GM19395 (cell line): ENCODE measurements around the gene ZNF865.
A peak's percentile ranks its signal among the peaks of the same experiment; 100 is the strongest.

Experiments used
- ATAC-seq: cut with Tn5 transposase; IDR thresholded peaks from one replicate; pipeline ENCODE4 v1.9.1; 2021; ENCODE audit warnings: mild to moderate bottlenecking, moderate library complexity; ENCODE audit not compliant: unreplicated experiment

ZNF865 gene

DNA sequence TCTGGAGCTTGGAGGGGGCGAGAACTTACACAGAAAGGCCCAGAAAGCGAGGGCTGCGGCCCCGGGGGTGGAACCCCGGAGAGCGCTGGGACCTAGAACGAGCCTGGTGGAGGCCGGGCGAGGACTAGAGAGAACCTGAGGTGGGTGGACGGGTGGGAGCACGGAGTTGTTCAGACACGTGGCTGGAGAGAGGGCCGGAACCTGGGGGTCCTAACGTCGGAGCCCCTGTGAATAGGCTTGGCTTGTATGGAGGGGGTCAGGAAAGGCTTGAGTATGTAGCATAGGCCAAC is 38.4 kb downstream of the ZNF865 start:
- ATAC-seq = no peak

DNA sequence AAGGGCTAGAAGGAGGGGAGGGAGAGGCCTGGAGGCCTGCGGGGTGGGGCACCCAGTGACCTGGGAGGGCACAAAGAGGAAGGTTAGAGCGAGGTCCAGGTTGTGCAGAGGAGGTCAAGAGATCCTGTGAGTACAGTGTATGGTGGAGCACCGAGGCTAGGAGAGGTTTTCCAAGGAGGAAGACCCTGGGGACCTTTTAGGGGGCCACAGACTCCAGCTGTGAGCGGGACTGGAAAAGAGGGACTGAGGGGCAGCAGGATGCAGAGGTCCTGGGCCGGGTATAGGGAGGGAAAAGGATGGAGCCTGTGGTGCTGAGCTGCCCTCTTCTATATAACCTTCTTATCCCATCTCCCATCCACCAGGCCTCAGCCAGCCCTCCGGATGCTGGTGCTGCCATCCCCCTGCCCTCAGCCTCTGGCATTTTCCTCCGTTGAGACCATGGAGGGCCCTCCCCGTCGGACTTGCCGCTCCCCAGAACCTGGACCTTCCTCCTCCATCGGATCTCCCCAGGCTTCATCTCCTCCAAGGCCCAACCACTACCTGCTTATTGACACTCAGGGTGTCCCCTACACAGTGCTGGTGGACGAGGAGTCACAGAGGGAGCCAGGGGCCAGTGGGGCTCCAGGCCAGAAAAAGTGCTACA is 38.9 kb downstream of the ZNF865 start:
- ATAC-seq = no peak

DNA sequence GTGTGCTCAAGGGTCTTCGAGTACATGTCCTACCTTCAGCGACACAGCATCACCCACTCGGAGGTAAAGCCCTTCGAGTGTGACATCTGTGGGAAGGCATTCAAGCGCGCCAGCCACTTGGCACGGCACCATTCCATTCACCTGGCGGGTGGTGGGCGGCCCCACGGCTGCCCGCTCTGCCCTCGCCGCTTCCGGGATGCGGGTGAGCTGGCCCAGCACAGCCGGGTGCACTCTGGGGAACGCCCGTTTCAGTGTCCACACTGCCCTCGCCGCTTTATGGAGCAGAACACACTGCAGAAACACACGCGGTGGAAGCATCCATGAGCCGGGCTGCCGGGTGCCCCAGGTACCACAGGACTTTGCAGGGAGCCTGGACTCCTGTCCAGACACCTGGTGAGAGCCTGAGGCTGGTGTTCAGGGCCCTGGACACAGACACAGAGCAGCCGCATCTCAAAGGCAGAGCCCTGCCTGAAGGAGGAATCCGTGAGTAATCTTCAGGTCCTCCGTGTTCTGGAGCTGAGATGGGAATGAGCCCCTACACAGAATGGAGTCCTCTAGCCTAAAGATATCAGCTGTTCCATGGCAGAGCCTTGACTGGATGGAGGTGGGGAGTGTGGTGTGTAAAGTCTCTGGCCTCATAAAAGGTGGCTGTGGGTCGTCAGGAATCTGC is 39.5 kb downstream of the ZNF865 start:
- ATAC-seq = no peak

DNA sequence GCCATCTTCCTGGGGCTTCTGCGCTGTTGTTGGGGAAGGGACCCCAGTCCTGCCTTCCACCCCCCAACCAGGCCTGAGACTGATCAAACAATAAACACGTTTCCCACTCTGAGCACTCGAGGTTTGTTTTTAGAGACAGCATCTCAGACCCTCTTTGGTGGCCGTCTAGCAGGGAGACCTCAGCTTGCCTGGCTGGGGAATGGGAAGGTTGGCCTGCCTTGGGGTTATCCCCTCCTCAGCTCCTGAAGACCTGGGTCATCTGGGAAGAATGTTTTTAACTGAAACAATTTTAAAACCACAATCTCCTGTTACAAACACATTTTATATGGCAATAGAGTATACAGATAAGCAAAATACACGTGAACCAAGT is 40.0 kb downstream of the ZNF865 start:
- no peak for ATAC-seq

DNA sequence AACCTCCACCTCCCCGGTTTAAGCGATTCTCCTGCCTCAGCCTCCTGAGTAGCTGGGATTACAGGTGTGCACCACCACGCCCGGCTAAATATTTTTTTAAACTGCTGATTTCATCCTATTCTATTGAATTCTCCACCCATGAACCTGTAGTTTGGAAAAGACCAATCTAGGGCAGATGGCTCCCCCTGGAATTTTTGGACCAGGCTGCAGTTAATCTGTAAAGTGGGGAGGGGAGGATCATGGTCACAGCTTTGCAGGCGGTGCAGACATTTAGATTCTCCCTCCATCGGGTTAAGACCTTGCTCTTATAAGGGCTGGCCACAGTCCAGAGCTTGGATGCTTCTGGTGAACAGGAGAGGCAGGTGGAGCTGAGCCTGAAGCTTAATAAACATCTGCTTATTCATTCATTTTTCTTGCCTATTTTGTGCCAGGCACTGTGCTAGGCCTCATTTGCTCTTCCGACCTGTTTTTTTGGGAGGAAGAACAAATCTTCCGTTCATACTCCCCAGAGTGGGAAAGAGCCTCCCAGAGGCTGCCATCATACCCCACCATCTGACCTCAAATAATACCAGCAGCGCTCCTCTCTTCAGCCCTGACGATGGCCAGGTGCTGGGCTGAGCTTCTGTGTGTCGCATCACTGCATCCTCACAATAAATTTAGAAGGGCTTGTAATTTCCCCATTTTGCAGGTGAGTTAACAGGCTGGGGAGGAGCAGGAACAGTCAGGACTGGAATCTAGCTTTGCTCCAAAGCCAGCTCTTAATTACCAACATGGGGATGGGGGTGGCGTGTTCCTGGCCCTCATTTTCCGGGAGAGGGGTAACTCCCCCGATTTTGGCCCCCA is 41.7 kb downstream of the ZNF865 start:
- ATAC-seq = no peak

DNA sequence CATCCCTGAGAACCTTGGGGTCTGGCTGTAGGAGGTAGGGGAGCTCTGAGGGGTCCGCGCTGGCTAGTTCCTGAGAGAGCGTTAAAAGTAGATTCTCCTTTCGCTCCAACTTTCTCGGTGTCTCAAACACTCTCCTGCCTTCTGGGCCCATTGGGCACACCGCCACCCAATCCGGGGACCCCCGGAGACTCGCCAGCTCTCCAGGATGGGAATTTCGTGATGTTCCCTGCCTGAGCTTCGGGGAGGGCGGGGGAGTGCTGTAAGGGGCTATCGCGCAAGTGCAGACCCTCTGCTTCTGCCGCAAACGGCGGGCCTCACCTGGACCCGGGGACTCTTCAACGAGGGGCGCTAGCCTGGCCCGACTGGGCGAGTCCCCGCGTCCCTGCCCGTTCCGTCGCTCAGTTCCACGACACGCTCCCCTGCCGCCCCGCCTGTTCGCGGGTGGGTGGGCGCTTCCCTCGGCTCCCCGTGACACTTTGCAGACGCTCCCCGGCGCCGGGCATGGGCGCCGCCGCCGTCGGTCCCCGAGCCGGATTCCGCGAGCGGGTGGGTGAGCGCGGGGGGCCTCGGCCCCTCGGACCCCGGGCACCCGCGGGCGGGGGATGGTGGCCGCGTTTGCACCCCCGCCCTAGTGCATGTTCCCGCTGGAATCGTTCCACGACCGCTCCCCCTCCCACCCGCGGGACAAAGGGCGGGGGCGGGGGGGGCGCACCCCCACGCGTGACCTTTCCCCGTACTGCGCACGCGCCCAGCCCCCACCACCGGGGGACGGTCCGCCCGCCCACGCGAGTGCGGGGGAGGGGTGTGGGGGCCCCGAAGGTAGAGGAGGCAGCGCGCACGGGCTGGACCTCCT is 42.5 kb downstream of the ZNF865 start, which contains the start of gene CCDC106:
Gene CCDC106 (plus strand): TSS at position 481 of the 853 bp plus-strand sequence. CDS start 835 bp downstream, outside the sequence.
- no peak for ATAC-seq

DNA sequence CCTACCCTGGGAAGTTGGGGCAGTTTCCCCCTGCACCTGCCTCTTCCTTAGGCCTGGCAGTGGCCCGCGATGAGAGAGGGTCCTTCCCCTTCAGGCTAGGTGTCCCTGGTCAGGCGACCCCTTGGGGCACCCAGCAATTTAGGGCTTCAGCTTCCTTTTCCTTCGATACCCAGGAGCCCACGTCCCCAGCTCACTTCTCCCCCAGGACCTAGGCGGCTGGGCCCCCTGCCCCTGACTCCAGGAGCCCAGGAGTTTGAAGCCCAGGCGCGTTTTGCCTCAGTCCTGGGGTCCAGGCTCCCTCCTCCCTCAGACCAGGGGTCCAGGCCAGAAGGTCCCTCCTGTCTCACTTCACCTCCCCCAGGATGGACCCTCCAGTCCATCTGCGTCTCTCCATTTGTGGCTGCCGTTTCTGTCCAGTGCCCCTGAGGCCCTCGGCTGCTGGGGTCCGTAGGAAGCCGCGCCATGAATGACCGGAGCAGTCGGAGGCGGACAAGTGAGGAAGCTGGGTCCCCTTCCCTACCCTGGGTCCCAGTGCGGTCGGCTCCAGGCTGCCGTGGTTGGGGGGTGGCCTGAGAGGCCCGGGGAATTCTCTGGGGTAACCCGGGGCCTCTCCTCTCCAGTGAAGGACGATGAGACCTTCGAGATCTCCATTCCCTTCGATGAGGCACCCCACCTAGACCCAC is 43.3 kb downstream of the ZNF865 start:
- no peak for ATAC-seq

DNA sequence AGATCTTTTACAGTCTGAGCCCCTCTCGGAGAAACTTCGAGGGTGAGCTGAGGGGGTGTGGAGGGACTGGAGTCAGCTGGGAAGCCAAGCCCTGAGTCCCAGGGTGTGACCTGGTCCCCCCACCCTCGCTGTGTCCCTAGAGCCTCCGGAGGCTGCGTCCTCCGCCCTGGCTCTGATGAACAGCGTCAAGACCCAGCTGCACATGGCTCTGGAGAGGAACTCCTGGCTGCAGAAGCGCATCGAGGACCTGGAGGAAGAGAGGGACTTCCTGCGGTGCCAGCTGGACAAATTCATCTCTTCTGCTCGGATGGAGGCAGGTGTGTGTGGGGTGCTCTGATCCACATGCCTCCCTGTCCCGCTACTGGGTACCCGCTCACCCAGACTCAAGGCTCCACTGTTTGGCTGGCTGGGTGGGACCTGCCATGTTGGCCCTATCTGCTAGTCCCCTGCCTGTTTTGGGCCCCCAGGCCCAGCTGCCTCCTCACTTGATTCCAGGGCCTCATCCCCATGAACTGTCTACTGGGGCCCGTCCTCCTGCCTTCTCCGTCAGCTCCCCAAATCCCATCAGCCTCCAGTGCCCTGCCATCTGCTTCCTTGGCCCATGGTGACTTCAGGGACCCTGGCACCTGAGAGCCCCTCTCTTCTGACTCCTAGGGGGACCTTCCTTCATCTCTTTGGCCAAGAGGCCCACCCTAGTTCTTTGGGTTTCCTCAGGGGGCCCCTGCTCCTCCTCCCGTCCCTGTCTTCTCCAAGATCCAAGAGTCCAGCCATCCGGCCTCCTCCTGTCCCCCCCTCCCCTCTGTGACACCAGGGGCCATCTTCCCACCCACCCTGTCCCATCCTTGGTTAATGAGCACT is 44.0 kb downstream of the ZNF865 start:
- no peak for ATAC-seq

DNA sequence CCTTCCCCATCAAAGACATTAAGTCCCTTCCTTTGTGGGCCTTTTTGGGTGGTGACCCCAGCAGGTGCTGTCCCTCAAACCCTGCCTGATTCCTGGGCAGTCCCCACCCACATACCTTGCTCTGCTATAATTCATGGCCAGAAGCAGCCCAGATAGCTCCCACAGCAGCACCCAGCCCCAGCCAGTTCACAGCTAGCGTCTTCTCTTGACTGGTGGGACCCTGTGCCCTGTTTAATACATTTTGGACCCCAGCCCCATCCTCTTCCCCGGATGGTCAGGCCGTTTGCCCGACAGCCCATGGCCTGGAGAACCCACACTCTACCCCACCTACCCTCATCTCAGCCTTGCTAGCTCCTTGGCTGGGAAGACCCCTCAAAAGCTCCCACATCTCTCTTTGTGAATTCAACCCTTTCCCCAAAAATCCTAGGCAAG is 44.7 kb downstream of the ZNF865 start:
- ATAC-seq = no peak

DNA sequence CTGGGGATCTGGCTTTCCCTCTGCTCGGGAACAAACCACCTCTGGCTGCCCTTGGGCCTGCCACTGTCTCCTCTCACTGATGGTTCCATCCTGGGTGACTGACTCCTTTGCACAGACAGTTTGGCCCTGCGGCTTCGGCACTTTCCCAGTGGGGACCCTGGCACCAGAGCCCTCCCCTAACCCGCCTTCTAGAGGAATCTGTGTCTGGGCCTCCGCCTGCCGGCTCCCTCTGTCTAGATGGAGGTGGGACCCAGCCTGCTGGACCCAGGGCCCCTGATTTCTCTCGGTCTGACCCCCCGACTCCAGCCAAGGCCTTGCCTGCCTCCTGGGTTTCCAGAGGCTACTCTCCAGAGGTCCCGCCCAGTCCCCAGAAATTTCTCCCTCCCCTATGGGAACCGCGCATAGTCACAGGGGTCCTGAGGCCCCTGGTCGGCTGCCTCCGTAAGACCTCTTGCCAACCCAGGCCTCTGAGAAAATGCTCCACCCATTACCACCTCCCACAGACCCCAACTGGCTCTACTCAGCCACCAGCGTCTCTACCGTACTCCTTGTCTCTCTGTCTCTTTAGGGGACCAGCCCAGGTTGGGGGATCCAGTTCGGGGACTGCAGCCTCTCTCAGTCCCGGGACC is 45.3 kb downstream of the ZNF865 start:
- no peak for ATAC-seq

DNA sequence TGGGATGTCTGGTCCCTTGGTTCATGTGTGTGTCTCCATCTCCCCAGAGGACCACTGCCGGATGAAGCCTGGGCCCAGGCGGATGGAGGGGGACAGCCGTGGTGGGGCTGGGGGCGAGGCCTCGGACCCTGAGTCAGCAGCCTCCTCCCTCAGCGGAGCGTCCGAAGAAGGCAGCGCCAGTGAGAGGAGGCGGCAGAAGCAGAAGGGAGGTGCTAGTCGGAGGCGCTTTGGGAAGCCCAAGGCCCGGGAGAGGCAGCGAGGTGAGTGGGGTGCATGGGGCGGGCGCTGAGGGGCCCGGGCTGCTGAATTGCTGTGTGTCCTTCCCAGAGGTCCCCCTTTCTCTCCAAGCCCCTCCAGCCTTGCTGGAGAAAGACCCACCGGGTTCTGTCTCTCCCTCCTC is 45.8 kb downstream of the ZNF865 start:
- no peak for ATAC-seq

DNA sequence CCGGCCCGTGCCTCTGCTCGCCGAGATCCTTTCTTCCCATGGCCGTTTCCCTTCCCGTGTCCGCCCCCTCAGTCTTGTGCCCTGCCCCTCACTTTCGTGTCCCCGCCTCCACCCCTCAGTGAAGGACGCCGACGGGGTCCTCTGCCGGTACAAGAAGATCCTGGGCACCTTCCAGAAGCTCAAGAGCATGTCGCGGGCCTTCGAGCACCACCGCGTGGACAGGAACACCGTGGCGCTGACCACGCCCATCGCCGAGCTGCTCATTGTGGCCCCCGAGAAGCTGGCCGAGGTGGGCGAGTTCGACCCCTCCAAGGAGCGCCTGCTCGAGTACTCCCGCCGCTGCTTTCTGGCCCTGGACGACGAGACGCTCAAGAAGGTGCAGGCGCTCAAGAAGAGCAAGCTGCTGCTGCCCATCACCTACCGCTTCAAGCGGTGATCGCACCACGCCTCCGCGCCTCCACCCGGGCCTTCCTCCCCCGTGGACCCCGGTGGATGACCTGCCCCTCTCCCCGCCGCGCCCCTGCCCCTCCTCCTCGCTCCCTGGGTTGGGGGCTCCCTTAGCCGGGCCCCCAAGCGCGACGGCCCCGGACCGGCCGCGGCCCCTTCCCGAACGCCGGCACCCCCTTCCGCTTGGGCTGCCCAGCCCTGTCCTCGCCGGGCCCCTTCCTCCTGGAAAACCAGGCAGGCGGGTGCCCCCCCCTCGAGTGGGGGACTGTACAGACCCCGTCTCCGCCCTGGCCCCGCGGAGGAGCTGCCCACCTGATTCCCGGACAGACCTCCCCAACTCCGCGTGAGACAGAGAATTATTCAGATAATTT is 47.1 kb downstream of the ZNF865 start:
- no peak for ATAC-seq

DNA sequence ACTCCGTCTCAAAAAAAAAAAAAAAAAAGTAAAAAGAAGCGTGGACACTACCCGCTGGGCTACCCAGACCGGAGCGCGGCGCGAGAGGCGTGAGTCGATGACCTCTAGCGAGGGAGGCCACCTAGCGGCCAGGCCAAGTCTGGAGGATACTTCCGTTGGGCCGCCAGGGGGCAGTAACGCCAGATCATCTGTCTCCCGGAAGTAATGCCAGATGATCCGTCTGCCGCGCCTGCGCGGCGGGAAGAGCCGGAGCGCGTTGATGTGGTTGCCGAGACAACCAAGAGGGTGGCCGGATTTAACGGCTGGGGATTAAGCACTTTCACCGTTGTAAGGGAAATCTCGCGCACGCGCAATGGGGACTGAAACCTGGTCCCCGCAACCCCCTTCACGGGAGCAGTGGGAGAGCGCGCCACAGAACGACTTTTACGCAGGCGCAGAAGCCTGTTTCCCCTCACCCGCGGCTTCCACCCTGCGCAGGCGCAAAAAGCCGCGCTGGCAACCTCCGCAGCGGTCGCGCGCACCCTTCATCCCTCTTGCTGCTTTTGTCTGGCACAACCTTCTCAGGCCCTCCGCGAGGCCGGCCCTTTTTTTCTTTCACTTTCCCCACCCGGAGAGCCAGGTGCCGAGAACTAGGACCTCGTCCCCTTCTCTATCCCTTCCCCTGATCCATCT is 48.3 kb downstream of the ZNF865 start:
- peak; percentile 54 for ATAC-seq

DNA sequence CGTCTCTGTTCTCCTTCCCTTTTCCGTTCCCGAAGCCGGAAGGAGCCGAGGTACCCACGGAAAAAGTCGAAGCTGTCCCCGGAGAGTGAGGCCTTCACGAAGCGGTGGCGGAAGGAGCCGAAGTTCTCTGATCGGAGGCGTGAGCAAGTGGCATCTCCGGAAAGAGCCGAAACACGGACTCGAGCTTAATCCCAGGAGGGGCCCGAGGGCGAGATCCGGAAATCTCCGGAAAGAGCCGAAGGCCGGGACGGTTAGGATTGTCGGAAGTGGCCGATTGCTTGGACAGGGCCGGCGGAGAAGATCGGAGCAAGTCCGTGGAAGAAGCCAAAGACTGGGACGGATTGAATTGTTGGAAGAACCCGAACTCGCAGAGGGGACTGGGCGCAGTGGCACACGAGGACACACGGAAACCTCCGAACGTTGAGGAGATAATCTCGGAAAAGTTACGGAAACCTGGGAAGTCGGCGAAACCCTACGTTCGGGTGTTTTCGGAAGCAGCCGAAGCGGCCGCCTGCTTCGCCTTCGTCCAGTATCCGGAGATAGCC is 48.9 kb downstream of the ZNF865 start:
- ATAC-seq = peak; percentile 56

DNA sequence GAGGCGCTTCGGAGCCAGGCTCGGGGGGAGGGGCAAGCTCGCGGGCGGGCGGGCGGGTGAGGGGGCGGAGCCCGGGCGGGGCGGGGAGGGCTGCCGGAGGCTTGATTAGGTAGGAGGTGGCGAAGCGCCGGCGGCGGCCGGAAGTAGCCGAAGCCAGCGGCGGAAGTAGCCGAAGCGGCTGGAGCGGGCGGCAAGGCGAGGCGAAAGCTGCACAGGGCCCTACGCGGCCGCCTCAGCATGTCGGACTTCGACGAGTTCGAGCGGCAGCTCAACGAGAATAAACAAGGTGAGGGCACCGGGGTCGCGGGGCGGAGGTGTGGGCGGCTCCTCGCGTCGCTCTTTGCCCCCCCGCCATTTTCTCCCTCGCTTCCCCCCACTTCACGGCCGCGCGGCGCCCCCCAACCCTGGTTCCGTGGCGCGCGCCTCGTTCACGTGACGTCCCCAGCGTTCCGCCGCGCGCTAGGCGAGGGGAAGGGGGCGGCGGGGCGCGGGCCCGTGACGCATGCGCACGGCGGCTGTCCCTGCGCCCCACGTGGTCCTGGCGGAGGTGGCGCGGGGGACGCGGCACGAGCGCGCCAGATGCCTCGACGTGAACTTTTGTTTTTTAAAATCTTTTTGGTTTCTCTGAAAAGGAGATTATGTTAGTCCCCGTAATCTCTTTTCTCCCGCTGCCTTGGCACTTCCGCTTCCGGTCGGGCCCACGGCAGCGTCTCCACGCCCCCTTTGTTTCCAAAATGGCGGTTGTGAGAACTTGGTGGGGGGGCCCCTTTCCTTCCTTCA is 49.6 kb downstream of the ZNF865 start, which contains the start of gene U2AF2:
Gene U2AF2 (plus strand): TSS at position 168 of the 780 bp plus-strand sequence. CDS start 70 bp downstream, at position 238.
- peak; percentile 41 for ATAC-seq

DNA sequence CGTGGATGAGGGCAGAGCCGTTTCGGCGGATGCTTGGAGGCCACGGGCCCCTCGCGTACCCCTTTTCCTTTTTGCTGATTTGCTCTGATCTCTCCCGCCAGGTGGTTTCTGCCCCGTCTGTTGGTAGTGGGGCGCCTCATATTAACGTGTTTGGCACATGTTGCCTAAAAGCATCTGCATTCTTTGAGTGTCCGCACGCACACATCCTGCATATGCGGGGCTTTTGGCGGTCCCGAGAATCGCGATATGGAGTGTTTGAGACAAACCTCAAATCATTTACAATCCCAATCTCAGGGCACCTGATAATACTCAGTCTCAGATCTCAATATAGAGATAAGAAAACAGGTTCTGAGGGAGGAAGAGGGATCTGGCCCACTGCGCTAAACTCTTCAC is 50.2 kb downstream of the ZNF865 start:
- ATAC-seq = no peak

DNA sequence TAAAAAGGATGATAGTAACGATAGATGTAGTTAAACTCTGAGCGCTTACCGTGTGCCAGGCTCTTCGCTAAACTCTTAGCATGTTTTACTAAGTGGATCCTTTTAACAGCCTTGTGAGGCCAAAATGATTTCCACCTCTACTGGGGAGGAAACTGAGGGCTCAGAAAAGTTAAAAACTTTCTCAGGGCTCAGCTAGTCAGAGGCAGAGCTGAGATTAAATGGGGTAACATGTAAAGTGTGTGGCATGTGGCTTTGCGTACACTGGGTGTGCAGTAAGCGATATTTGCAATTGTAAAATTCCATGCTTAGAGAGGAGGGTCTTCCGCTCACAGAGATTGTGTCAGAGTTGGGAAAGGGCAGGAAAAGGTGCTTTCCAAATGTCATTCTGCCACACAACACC is 51.1 kb downstream of the ZNF865 start:
- ATAC-seq = no peak
